OCI-LY7 (cell line): ENCODE measurements around the gene HEBP1. TPM values are rescaled to one million over a fixed set of nuclear protein-coding genes. Genes with fewer than 3 reads are reported as not detected.

Experiments used
- BruUV-seq: library from RNA; stranded (reverse); fragments of 400-500 nt; replicated peaks from 2 replicates; lab custom pipeline; 2021; lab: Mats Ljungman, UMichigan
- CTCF ChIA-PET: fragments of 300-600 bp; sonication (Branson Sonifier 250); formaldehyde crosslinking; loops from one replicate; lab custom pipeline; 2022; ENCODE audit warnings: antibody characterized with exemption; ENCODE audit not compliant: unreplicated experiment; lab: Charles Lee
- POLR2A ChIA-PET: fragments of 300-600 bp; sonication (Branson Sonifier 250); formaldehyde crosslinking; loops from one replicate; lab custom pipeline; 2022; ENCODE audit warnings: antibody characterized with exemption; lab: Charles Lee
- DNase-seq: peaks from one replicate; pipeline ENCODE4 v3.0.0-alpha.2; 2015; ENCODE audit warnings: low spot score
- H2AFZ ChIP-seq: fragments of 200-600 bp; sonication (generic), shearing (Covaris generic); 2 replicates; pipeline ENCODE4 v1.6.1; 2014; ENCODE audit warnings: mild to moderate bottlenecking, antibody characterized with exemption, low read length, moderate library complexity
- H3K27ac ChIP-seq: fragments of 200-600 bp; sonication (generic); 2 replicates; pipeline ENCODE4 v1.5.1; 2014; ENCODE audit warnings: mixed run types, low read depth, mild to moderate bottlenecking, moderate library complexity, low read length, inconsistent platforms; ENCODE audit not compliant: poor library complexity, severe bottlenecking
- H3K36me3 ChIP-seq: fragments of 200-600 bp; sonication (generic); 2 replicates; pipeline ENCODE4 v1.6.1; 2014; ENCODE audit warnings: mild to moderate bottlenecking, antibody characterized with exemption, low read length, moderate library complexity, mixed read lengths; ENCODE audit not compliant: insufficient read depth
- H3K4me1 ChIP-seq: fragments of 200-600 bp; sonication (generic); 2 replicates; pipeline ENCODE4 v1.5.1; 2014; ENCODE audit warnings: mild to moderate bottlenecking, low read length; ENCODE audit not compliant: insufficient read depth, poor library complexity, severe bottlenecking
- H3K4me2 ChIP-seq: fragments of 200-600 bp; sonication (generic); 2 replicates; pipeline ENCODE4 v1.6.1; 2014; ENCODE audit warnings: mild to moderate bottlenecking, low read length
- H3K4me3 ChIP-seq: fragments of 200-600 bp; sonication (generic); 2 replicates; pipeline ENCODE4 v1.5.1; 2014; ENCODE audit warnings: mild to moderate bottlenecking, low read depth, low read length; ENCODE audit not compliant: poor library complexity, severe bottlenecking
- H3K79me2 ChIP-seq: fragments of 200-600 bp; sonication (generic); 2 replicates; pipeline ENCODE4 v1.6.1; 2016; ENCODE audit warnings: low read depth, mild to moderate bottlenecking, low read length, moderate library complexity, mixed read lengths; ENCODE audit not compliant: insufficient read depth
- H3K9me2 ChIP-seq: fragments of 200-600 bp; sonication (generic); 2 replicates; pipeline ENCODE4 v1.6.1; 2016; ENCODE audit warnings: mild to moderate bottlenecking, low read length, mixed read lengths; ENCODE audit not compliant: insufficient read depth
- H3K9me3 ChIP-seq: fragments of 200-600 bp; sonication (generic); 2 replicates; pipeline ENCODE4 v1.6.1; 2014; ENCODE audit warnings: mild to moderate bottlenecking, mixed run types, low read length, mixed read lengths
- H4K20me1 ChIP-seq: fragments of 200-600 bp; sonication (generic); 2 replicates; pipeline ENCODE4 v1.6.1; 2014; ENCODE audit warnings: mild to moderate bottlenecking, antibody characterized with exemption, low read length, moderate library complexity, mixed read lengths; ENCODE audit not compliant: insufficient read depth
- CTCF ChIP-seq: fragments of 200-600 bp; sonication (generic); conservative IDR thresholded peaks from 2 replicates; pipeline ENCODE4 v1.5.1; 2014; ENCODE audit warnings: mild to moderate bottlenecking, antibody characterized with exemption, low read length, moderate library complexity, mixed read lengths
- EZH2phosphoT487 ChIP-seq: fragments of 200-600 bp; sonication (generic); IDR thresholded peaks from 2 replicates; pipeline ENCODE4 v1.6.1; 2018; ENCODE audit warnings: low read depth, borderline replicate concordance, mild to moderate bottlenecking, mixed run types, antibody characterized with exemption, low read length, moderate library complexity, mixed read lengths
- intact Hi-C: fragments of 100-400 bp; cut with micrococcal nuclease; formaldehyde crosslinking; loops from one replicate; pipeline ENCODE4 v1.10.0; 2022; ENCODE audit not compliant: unreplicated experiment
- total RNA-seq, 2 experiments: library from RNA; depleted of rRNA in 1 of 2; stranded (reverse); fragments of >200 nt in 1 of 2; shearing (Covaris generic) in 1 of 2; gene quantifications; 2 replicates each; pipeline ENCODE4 v1.2.3, GENCODE V29; 2014 to 2022

Gene HEBP1
- total RNA-seq, 2 experiments from 2014 or later, result 0.16 to 1.3 TPM

GRCh38 chr12:13008741-13009380 lies 8.8 kb upstream of the HEBP1 start:
- no peaks in the 10 kb centered on the region for H4K20me1 ChIP-seq
- no peak for DNase-seq
- H3K36me3 ChIP-seq, result no peaks in the 10 kb centered on the region
- ChIA-PET POLR2A (interaction anchor here (0.6 to 0.7 kb wide), 4 partner anchors 129 to 510 kb away, joined by 3 to 6 read pairs (median 5); no protein-coding TSS in a partner anchor), CTCF (no interaction called here)
- BruUV-seq, result no TSS peak
- H2AFZ ChIP-seq, result no peak overlapping the region
- no peak overlapping the region for H3K4me2 ChIP-seq
- no peaks in the 10 kb centered on the region for H3K9me3 ChIP-seq
- H3K4me1 ChIP-seq, result no peaks in the 10 kb centered on the region
- H3K27ac ChIP-seq, result no peak overlapping the region
- no peaks in the 10 kb centered on the region for H3K9me2 ChIP-seq
- TF ChIP-seq CTCF (no peak), EZH2phosphoT487 (no peak)
- no peak overlapping the region for H3K4me3 ChIP-seq
- intact Hi-C loops, result loop anchor here (10.0 kb wide), 1 partner anchor 224 kb away; the partner anchor contains the start of gene APOLD1
- H3K79me2 ChIP-seq, result no peaks in the 10 kb centered on the region

GRCh38 chr12:13007496-13008233 lies 7.6 kb upstream of the HEBP1 start:
- H3K9me3 ChIP-seq, result no peaks in the 10 kb centered on the region
- H2AFZ ChIP-seq, result no peak overlapping the region
- no peak overlapping the region for H3K4me3 ChIP-seq
- no peak for DNase-seq
- POLR2A ChIA-PET, result interaction anchor here (0.7 kb wide), 1 partner anchor 1137 kb away, joined by 4 read pairs; no protein-coding TSS in a partner anchor
- no peak overlapping the region for H3K27ac ChIP-seq
- TF ChIP-seq EZH2phosphoT487, result no peak
- TF ChIP-seq CTCF, result no peak
- no peaks in the 10 kb centered on the region for H3K4me1 ChIP-seq
- no TSS peak for BruUV-seq
- intact Hi-C loops, result loop anchor here (10.0 kb wide), 1 partner anchor 223 kb away; the partner anchor contains the start of gene APOLD1
- H3K36me3 ChIP-seq, result no peaks in the 10 kb centered on the region
- CTCF ChIA-PET, result no interaction called here
- H3K4me2 ChIP-seq, result no peak overlapping the region
- H4K20me1 ChIP-seq, result no peaks in the 10 kb centered on the region
- no peaks in the 10 kb centered on the region for H3K9me2 ChIP-seq
- no peaks in the 10 kb centered on the region for H3K79me2 ChIP-seq
